Non-pigmented ciliary epithelial cell (primary cell): ENCODE results near the gene CA10.

Source experiments
- DNase-seq: peaks from one replicate; pipeline ENCODE4 v3.0.0-alpha.2; 2010; ENCODE audit warnings: low read depth

The CA10 gene

GRCh38 chr17:51724043-51724580 is 434.4 kb downstream of the CA10 start:
- DNase-seq: no peak

GRCh38 chr17:51722994-51723393 is 435.5 kb downstream of the CA10 start:
- no peak for DNase-seq

- no peak for DNase-seq
Observed at GRCh38 chr17:51721730-51722129, 436.8 kb downstream of the CA10 start.

DNA sequence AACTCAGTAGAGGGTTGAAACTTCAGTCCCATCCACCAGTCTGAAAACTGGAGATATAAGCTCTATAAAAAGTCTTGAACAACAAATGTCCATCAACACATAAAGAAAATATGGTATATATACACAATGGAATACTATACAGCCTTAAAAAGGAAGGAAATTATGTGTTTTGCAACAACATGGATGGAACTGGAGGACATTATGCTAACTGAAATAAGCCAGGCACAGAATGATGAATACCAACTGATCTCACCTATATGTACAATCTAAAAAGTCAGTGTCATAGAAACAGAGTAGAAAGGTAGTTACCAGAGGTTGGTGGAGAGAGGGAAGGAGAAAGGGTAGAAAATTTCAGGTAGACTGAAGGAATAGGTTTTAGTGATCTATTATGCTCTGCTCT is 438.1 kb downstream of the CA10 start:
- no peak for DNase-seq

DNA sequence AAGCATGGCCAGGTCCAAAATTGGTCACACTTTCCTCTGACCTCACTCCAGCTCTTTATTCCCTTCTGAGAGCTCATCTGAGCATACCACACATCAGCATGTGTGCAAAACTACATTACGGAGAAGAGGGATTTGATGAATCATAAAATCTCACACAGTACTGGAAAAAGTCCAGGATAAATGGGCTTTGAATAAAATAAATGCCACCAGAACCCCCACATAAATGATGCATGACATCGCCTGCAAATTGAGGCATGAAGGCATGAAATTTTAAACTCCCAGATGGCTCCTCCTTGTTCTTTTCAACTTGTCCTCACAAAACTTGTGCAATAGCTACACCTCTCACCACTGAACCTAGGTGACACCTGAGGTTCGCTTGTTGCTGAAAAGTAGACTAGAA is 439.5 kb downstream of the CA10 start:
- no peak for DNase-seq

DNA sequence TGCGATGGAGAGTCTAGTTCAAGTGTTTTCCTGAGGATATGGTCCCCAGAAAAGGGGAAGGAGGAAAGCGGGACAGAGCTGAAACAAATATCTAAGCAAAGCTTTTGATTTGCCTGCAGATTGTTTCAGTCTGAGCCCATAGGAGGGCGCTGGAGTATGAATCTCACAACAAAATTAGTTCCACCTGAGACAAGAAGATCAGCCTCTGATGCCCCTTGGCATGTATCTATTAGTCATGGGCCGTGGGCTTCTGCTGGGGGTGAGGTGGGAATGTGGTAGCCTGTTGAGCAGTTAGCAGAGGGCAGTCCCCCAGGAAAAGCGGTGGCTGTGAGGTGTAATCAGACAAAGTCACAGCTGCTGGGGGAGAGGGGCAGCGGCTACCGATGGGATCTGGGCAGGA is 446.9 kb downstream of the CA10 start:
- DNase-seq: no peak

- DNase-seq: no peak
Observed at GRCh38 chr17:51710634-51710979, 447.9 kb downstream of the CA10 start.

GRCh38 chr17:51709694-51710633 is 448.6 kb downstream of the CA10 start:
- no peak for DNase-seq

GRCh38 chr17:51707216-51707615 is 451.3 kb downstream of the CA10 start:
- no peak for DNase-seq

- DNase-seq: no peak
Observed at GRCh38 chr17:51706093-51706492, 452.4 kb downstream of the CA10 start.

DNA sequence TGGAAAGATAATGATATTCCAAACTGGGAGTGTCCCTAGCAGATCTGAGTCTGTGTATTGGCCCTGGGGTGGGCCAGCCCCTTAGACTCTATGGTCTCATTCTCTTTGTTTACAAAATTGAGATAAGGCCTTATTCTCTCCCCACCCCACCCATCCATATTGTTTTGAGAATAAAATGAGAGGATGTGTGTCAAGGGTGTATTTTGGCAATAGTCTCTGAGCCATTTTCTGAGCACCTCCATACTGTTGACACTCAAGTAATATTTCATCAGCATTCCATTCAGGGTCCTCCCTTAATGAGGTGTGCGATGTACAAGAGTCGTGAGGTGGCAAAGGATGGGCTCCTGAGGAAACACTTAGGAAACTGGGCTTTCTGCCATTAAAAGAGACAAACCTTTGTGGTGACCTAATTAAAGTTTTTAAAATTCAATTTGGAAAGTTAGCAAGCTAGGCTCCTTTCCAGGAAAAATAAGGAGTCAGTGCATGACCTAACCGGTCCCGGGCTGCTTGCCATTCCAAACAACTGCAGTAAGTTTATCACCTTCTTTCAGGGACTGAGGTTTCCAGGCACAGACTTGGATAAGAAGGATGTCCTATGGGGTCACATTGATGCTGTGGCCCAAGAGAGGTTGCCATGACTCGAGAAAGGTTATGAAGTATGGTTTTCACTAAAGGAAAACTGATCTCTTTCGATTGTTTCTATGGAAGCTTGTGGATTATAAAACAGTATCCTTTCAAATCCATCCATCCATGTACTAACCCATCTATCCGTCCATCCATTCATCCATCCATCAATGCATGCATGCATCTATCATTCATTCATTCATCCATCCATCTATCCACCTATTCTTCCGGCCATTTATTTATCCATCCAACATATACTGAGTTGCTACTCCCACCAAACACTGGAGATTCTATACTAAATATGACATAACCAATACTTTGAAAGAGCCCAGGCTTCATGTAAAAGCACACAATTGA is 454.9 kb downstream of the CA10 start:
- DNase-seq: no peak

- no peak for DNase-seq
Observed at GRCh38 chr17:51702963-51703360, 455.6 kb downstream of the CA10 start.

DNA sequence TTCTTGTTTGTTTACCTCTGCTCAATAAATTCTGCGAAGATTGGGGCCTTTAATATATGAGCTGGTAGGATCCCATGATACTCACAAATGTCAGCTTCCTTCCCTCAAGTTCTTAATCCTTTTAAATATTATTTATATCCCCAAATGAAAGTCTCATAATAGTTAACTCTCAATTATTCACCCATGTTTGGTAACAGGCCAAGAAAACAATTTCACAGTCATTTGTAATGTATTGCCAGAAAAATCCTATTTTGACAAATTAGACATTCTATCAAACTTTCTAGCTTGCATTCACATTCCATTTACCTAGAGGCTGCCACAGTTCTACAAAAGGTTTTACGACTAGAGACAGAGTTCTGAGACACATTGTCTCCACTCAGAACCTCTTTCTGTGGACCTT is 457.0 kb downstream of the CA10 start:
- no peak for DNase-seq

- DNase-seq: no peak
Observed at GRCh38 chr17:51700011-51700760, 458.3 kb downstream of the CA10 start.

- no peak for DNase-seq
Observed at GRCh38 chr17:51699303-51699702, 459.2 kb downstream of the CA10 start.

- DNase-seq: no peak
Observed at GRCh38 chr17:51692917-51693316, 465.6 kb downstream of the CA10 start.

DNA sequence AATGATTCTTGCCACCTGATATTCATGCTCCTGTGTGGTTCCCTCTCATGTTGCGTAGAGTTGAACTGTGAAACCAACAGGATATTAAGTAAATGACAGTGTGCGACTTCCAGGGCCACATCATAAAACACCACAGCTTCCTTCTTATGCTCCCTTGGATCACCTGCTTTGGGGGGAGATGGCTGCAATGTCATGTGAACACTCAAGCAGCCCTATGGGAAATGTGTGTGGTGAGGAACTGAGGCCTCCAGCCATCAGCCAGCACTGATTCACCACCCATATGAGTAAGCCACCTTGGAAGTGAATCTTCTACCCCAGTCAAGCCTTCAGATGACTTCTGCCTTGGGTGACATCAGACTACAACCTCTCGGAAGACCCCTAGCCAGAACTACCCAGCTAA is 470.6 kb downstream of the CA10 start:
- DNase-seq: no peak

- no peak for DNase-seq
Observed at GRCh38 chr17:51685287-51685909, 473.1 kb downstream of the CA10 start.

DNA sequence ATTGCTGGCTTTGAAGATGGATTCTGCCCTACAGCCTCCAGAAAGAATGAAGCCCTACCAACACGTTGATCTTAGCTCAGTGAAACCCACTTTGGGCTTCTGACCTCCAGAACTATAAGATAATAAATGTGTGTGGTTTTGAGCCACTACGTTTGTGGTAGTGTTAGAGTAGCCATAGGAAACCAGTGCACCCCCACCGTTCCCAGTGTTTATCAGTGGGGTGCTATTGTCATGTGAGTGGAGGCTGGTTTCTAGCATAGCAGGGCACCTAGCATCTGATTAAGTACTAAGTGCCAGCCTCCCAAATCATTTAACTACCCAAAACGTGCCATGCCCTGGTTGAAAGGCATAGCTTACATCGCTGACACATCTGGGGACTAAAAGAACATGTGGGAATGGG is 474.3 kb downstream of the CA10 start:
- no peak for DNase-seq

DNA sequence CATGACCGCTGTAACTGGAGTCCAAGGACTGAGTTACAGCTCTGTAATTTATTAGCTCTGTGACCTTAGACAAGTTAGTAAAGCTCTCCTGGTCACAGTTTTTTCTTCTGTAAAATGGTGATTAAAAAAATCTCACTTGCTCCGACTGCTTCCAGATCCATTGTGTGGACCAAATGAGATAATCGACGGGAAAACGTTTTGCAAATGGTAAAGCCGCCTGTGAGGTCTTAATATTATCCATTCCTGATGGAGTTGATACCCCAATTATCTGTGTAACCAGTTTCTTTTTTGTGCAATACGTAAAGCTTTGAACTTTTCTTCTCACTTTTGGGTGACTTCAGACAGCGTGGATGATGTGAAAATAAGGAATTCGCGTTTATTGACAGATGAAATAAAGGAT is 475.2 kb downstream of the CA10 start:
- no peak for DNase-seq

DNA sequence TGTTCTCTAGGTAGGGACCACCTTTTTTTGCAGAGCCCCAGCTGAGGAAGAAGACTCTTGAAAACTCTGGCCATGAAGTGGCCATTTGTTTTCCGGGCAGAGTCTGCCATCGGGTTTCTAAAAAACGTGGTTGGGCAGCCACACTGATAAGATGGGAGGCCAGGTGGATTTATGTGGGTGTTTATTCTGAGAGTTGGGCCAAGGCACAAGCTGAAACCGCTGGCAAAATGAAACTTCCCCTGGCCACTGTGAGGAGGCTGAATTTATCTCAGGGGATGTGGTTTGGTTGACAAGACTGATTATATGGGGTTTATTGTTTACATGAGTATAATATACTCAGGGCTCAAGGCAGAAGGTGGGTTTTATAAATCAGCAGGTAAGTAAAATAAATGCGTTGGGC is 476.4 kb downstream of the CA10 start:
- no peak for DNase-seq
